Hematopoietic multipotent progenitor cell treated with erythropoietin and hydrocortisone succinate and interleukin-3 and kit ligand, for 8 days (in vitro differentiated cells): Measurements from ENCODE around the gene FBXW9.
"Not testable (repeated sequence)": the region's sequence is repeated elsewhere in the genome, so short reads cannot be mapped to it uniquely, and the experiment has no call there.

ENCODE experiments used
- DNase-seq: peaks from one replicate; pipeline ENCODE4 v3.0.0-alpha.2; 2015

Gene FBXW9

GRCh38 chr19:12648088-12648487, 48.3 kb downstream of the FBXW9 start:
- DNase-seq = no peak

- peak; percentile 52 for DNase-seq
Measured at GRCh38 chr19:12647490-12648071, 48.9 kb downstream of the FBXW9 start.

- DNase-seq = no peak
Measured at GRCh38 chr19:12647047-12647446, 49.4 kb downstream of the FBXW9 start.

- no peak for DNase-seq
Measured at GRCh38 chr19:12646551-12646950, 49.9 kb downstream of the FBXW9 start.

GRCh38 chr19:12643716-12644115, 52.7 kb downstream of the FBXW9 start:
- not testable (repeated sequence) for DNase-seq

- no peak for DNase-seq
Measured at GRCh38 chr19:12642506-12642905, 53.9 kb downstream of the FBXW9 start.

GRCh38 chr19:12641456-12641855, 55.0 kb downstream of the FBXW9 start:
- no peak for DNase-seq

- DNase-seq = peak; percentile 88
Measured at GRCh38 chr19:12639901-12640613, 56.4 kb downstream of the FBXW9 start.
